Measurements from ENCODE around the gene EVA1A. TPM values are rescaled to one million over a fixed set of nuclear protein-coding genes. Genes with fewer than 3 reads are reported as not detected.

EVA1A gene
- polyA plus RNA-seq, 2 of the 4 experiments (the other 2 are of a cell fraction) = 2.5 to 19.0 TPM

DNA sequence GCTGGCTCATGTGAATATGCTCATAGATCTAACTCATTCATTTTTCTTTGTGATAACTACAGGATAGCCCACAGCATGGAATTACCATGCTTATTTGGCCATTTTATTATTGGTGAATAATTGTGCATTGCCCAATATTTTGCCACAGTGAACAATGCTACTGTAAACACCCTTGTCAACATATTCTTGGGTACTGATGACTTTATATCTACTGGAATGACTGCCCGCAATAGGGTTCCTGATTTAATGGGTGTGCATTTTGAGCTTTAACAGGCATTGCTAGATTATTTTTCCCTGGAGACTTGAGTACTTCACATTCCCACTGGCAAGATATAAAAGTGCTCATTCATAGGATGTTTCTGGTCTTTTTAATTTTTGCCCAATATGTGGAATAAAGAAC, 42.7 kb upstream of the EVA1A start:
- TF ChIP-seq SMC3 (IDR thresholded peaks at IDR 0.05) = no peak
- TF ChIP-seq CEBPB (IDR thresholded peaks at IDR 0.05) = 0 out of 4 replicates have a peak, but pooled peaks of 1 of the 2 experiments have one; percentile 24
- Histone ChIP-seq H3K9me3 (no peaks in the 10 kb centered on the region), H3K4me1 (peaks cover 69% of the 10 kb centered on the region), H3K4me2 (0 out of 3 replicates have a peak overlapping the region, but pooled peaks have one; percentile 55), H3K4me3 (no peak overlapping the region), H3K27ac (peak overlapping the region; percentile 21 to 50; a peak in 2 of 6 replicates)
- WGBS (ENCODE audit: missing lambda C conversion rate) = 97% methylated on average over 1 of the region's 1 CpG
- FAIRE-seq (no peak), ATAC-seq (no peak), DNase-seq (ENCODE audit: low read depth in 1 of 2, low spot score in 1 of 2) (no peak)
- POLR2A ChIA-PET = no interaction called here
- CTCF ChIA-PET = interaction anchor here (0.5 to 5.2 kb wide), 3 partner anchors 10 to 522 kb away, joined by 4 to 54 read pairs (median 8); no protein-coding TSS in a partner anchor

DNA sequence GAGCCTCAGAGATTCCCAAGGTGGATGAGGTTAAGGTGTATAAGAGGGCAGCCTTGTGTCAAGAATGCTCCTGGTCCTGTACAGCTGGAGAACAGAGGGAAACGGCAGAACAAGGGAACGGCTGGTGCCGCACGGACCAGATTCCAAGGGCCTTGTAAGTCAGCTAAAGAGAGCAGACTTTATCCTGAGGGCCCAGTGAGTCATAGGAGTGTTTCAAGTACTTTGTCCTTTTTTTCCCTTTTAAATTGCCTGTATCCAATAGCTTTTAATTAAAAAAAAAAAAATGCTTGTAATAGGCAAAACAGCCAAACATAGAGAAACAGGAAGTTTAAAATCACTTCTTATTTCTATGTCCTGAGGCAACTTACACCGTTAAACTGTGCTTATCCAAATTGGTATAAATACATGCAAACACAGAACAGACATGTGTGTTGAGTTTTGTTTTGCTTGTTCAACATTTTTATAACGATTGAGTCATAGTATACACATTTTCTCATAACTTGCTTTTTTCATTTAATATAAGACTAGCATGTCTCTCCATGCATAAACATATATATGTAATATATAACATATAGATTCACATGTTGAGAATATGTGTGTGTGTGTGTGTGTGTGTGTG, 42.1 kb upstream of the EVA1A start:
- H3K4me2 ChIP-seq = peak overlapping the region; percentile 55
- peaks cover 66% of the 10 kb centered on the region for H3K4me1 ChIP-seq
- peak overlapping the region; percentile 50 to 68 for H3K27ac ChIP-seq
- TF ChIP-seq KDM1A (IDR thresholded peaks at IDR 0.05; ENCODE audit: low read depth) (no peak), FOSL2 (IDR thresholded peaks at IDR 0.05) (no peak), FOSL2 (CRISPR knock-in tag; IDR thresholded peaks at IDR 0.05) (peak; percentile 28; the same call in 1 of the 2 replicates)
- DNase-seq (ENCODE audit: low read depth in 1 of 2, low spot score in 1 of 2) = peak in 1 of 2 experiments; percentile 50
- peak in 1 of 2 experiments; percentile 27; a peak in 2 of 6 replicates for ATAC-seq
- ChIA-PET POLR2A (no interaction called here), CTCF (interaction anchor here (1.4 to 5.2 kb wide), 3 partner anchors 10 to 138 kb away, joined by 3 to 54 read pairs (median 8); no protein-coding TSS in a partner anchor)
- H3K4me3 ChIP-seq = no peak overlapping the region
- 43% methylated on average over 6 of the region's 6 CpGs for WGBS (ENCODE audit: missing lambda C conversion rate)
- no peaks in the 10 kb centered on the region for H3K9me3 ChIP-seq
- FAIRE-seq = no peak

DNA sequence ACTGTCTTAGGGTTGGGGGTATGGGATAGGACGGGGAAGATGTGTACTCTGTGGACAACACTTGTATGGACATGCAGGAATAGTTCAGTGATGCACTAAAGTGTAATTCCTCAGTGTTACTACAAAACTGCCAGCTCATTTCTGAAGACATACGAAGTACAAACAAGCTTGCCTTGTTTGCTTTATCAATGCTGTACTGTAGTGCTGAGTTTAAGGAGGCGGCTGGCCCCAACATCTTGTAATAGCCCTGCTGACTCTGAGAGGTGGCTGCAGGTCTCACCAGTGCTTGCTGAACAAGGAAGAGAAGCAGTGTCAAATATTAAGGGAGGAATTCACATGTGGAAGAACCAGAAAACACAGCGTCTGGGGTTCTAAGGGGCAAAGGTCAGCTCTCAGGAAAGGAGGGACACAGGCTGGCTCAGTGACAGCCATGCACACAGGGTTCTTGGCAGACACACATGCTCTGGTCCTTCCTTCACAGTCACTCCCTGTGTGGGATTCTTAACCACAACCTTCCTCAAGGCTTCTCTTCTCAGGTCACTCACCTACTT, 39.8 kb upstream of the EVA1A start:
- Histone ChIP-seq H3K4me1 (peaks cover 64% of the 10 kb centered on the region), H3K27ac (peak overlapping the region; percentile 32 to 69; a peak in 5 of 6 replicates), H3K4me3 (no peak overlapping the region), H3K4me2 (peak overlapping the region; percentile 16), H3K9me3 (no peaks in the 10 kb centered on the region)
- DNase-seq (ENCODE audit: low read depth in 1 of 2, low spot score in 1 of 2) (no peak), ATAC-seq (peak in 1 of 2 experiments; percentile 14; a peak in 3 of 6 replicates), FAIRE-seq (no peak)
- ChIA-PET CTCF (interaction anchor here (0.7 to 2.0 kb wide), 4 partner anchors 9 to 136 kb away, joined by 3 to 9 read pairs (median 5); no protein-coding TSS in a partner anchor), POLR2A (no interaction called here)
- TF ChIP-seq TP53 (CRISPR knock-in tag; IDR thresholded peaks at IDR 0.05) (no peak), SREBF2 (IDR thresholded peaks at IDR 0.05) (no peak), NFE2L2 (conservative IDR thresholded peaks at IDR 0.05; ENCODE audit: low read length) (no peak), HOXB5 (CRISPR knock-in tag; IDR thresholded peaks at IDR 0.05) (no peak), SMC3 (IDR thresholded peaks at IDR 0.05) (no peak), GATA3 (IDR thresholded peaks at IDR 0.05; ENCODE audit: borderline replicate concordance) (no peak), TFCP2L1 (CRISPR knock-in tag; IDR thresholded peaks at IDR 0.05) (no peak), ESRRA (IDR thresholded peaks at IDR 0.05; ENCODE audit: borderline replicate concordance, low read length) (no peak), FOXS1 (CRISPR knock-in tag; IDR thresholded peaks at IDR 0.05) (no peak), EHF (CRISPR knock-in tag; IDR thresholded peaks at IDR 0.05) (no peak), RARB (CRISPR knock-in tag; IDR thresholded peaks at IDR 0.05) (no peak), FOSL2 (IDR thresholded peaks at IDR 0.05) (no peak), FOSL2 (CRISPR knock-in tag; IDR thresholded peaks at IDR 0.05) (no peak), NR3C1 (IDR thresholded peaks at IDR 0.05) (no peak), BHLHE40 (IDR thresholded peaks at IDR 0.05; ENCODE audit: low read depth, low read length) (no peak), CEBPB (IDR thresholded peaks at IDR 0.05) (no peak), HOXB13 (CRISPR knock-in tag; IDR thresholded peaks at IDR 0.05; ENCODE audit: low read depth) (no peak)
- TF ChIP-seq, protein P1, sequence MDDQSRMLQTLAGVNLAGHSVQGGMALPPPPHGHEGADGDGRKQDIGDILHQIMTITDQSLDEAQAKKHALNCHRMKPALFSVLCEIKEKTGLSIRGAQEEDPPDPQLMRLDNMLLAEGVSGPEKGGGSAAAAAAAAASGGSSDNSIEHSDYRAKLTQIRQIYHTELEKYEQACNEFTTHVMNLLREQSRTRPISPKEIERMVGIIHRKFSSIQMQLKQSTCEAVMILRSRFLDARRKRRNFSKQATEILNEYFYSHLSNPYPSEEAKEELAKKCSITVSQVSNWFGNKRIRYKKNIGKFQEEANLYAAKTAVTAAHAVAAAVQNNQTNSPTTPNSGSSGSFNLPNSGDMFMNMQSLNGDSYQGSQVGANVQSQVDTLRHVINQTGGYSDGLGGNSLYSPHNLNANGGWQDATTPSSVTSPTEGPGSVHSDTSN (IDR thresholded peaks at IDR 0.05) = no peak
- TF ChIP-seq, protein P2, sequence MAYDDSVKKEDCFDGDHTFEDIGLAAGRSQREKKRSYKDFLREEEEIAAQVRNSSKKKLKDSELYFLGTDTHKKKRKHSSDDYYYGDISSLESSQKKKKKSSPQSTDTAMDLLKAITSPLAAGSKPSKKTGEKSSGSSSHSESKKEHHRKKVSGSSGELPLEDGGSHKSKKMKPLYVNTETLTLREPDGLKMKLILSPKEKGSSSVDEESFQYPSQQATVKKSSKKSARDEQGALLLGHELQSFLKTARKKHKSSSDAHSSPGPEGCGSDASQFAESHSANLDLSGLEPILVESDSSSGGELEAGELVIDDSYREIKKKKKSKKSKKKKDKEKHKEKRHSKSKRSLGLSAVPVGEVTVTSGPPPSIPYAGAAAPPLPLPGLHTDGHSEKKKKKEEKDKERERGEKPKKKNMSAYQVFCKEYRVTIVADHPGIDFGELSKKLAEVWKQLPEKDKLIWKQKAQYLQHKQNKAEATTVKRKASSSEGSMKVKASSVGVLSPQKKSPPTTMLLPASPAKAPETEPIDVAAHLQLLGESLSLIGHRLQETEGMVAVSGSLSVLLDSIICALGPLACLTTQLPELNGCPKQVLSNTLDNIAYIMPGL (CRISPR knock-in tag; IDR thresholded peaks at IDR 0.05; ENCODE audit: borderline replicate concordance) = no peak
- TF ChIP-seq, protein P3, sequence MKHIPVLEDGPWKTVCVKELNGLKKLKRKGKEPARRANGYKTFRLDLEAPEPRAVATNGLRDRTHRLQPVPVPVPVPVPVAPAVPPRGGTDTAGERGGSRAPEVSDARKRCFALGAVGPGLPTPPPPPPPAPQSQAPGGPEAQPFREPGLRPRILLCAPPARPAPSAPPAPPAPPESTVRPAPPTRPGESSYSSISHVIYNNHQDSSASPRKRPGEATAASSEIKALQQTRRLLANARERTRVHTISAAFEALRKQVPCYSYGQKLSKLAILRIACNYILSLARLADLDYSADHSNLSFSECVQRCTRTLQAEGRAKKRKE (CRISPR knock-in tag; IDR thresholded peaks at IDR 0.05; ENCODE audit: low read depth) = no peak
- WGBS (ENCODE audit: missing lambda C conversion rate) = 25% methylated on average over 4 of the region's 4 CpGs
